ENCODE results near the gene ZFAND4. TPM values are rescaled to one million over a fixed set of nuclear protein-coding genes. Genes with fewer than 3 reads are reported as not detected.

The ZFAND4 gene
- total RNA-seq, 1 experiment from 2014 or later = 17.2 TPM

DNA sequence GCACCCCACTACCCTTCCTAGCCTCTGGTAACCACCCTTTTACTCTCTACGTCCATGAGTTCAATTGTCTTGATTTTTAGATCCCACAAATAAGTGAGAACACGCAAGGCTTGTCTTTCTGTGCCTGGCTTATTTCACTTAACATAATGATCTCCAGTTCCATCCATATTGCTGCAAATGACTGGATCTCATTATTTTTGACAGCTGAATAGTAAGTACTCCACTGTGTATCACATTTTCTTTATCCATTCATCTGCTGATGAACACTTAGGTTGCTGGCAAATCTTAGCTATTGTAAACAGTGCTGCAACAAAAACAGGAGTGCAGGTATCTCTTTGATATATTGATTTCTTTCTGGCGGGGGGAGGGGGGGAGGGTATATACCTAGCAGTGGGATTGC lies 106.2 kb downstream of the ZFAND4 start:
- TF ChIP-seq, protein P1, sequence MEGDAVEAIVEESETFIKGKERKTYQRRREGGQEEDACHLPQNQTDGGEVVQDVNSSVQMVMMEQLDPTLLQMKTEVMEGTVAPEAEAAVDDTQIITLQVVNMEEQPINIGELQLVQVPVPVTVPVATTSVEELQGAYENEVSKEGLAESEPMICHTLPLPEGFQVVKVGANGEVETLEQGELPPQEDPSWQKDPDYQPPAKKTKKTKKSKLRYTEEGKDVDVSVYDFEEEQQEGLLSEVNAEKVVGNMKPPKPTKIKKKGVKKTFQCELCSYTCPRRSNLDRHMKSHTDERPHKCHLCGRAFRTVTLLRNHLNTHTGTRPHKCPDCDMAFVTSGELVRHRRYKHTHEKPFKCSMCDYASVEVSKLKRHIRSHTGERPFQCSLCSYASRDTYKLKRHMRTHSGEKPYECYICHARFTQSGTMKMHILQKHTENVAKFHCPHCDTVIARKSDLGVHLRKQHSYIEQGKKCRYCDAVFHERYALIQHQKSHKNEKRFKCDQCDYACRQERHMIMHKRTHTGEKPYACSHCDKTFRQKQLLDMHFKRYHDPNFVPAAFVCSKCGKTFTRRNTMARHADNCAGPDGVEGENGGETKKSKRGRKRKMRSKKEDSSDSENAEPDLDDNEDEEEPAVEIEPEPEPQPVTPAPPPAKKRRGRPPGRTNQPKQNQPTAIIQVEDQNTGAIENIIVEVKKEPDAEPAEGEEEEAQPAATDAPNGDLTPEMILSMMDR (conservative IDR thresholded peaks at IDR 0.05) = no peak
- Histone ChIP-seq H3K79me2 (ENCODE audit: insufficient read depth, low read length) (no peaks in the 10 kb centered on the region), H3K27me3 (ENCODE audit: insufficient read depth, low read length) (no peaks in the 10 kb centered on the region), H2BK15ac (ENCODE audit: low read depth, low read length) (no peak overlapping the region), H3K56ac (ENCODE audit: insufficient read length, low read depth, low read length) (no peak overlapping the region), H3K9me3 (ENCODE audit: control insufficient read depth, low read depth, low read length) (no peaks in the 10 kb centered on the region), H3K79me1 (ENCODE audit: insufficient read depth, low read depth, low read length, poor library complexity, severe bottlenecking) (no peaks in the 10 kb centered on the region), H4K5ac (ENCODE audit: insufficient read length, low read depth, low read length) (no peak overlapping the region), H3K4ac (ENCODE audit: low read depth, low read length) (no peak overlapping the region), H2BK20ac (ENCODE audit: low read depth, low read length, poor library complexity, severe bottlenecking) (no peak overlapping the region), H3K27ac (ENCODE audit: insufficient read length, low read depth, low read length) (no peak overlapping the region), H3K14ac (ENCODE audit: insufficient read depth, low read length) (no peak overlapping the region), H2BK12ac (ENCODE audit: insufficient read length, low read depth, low read length) (no peak overlapping the region), H3K23me2 (ENCODE audit: insufficient read length, low read depth, low read length, poor library complexity, severe bottlenecking) (no peaks in the 10 kb centered on the region), H4K8ac (replicated peaks; ENCODE audit: insufficient read length, low read depth, low read length) (no peak overlapping the region), H3K23ac (ENCODE audit: insufficient read length, low read depth, low read length) (no peak overlapping the region), H2BK5ac (ENCODE audit: insufficient read length, low read length) (no peak overlapping the region), H2AFZ (ENCODE audit: low read length) (no peak overlapping the region), H3T11ph (ENCODE audit: low read length) (no peak overlapping the region), H3K4me2 (ENCODE audit: insufficient read depth, insufficient read length, low read length) (no peak overlapping the region), H3K4me1 (ENCODE audit: insufficient read depth, low read length) (no peaks in the 10 kb centered on the region), H2AK5ac (ENCODE audit: insufficient read length, low read length) (no peak overlapping the region), H2BK120ac (ENCODE audit: low read depth, low read length, poor library complexity, severe bottlenecking) (no peak overlapping the region), H4K20me1 (ENCODE audit: control insufficient read depth, insufficient read depth, insufficient read length) (no peaks in the 10 kb centered on the region), H3K9ac (ENCODE audit: extremely low read depth, insufficient read length, low read length) (no peak overlapping the region), H4K91ac (ENCODE audit: insufficient read length, low read depth, low read length) (no peak overlapping the region), H3K18ac (ENCODE audit: insufficient read length, low read depth, low read length) (no peak overlapping the region)
- Mint-ChIP-seq H3K9me3 (0 out of 5 replicates have a peak, but pooled peaks cover 0 to 2% of the 10 kb centered on the region in 2 experiments), H3K27me3 (ENCODE audit: low read depth) (no peaks in the 10 kb centered on the region), H3K4me3 (no peak overlapping the region; a peak in 1 of 5 replicates), H3K36me3 (ENCODE audit: insufficient read depth in 1 of 3, low read depth in 3 of 3) (peaks cover 0 to 9% (median 7%) of the 10 kb centered on the region in 3 experiments; a peak in 3 of 7 replicates), H3K4me1 (peaks cover 5 to 7% of the 10 kb centered on the region in 2 experiments), H3K27ac (no peak overlapping the region)
- no CpG with 5 or more reads among the region's 3 CpGs for WGBS (ENCODE audit: extremely low coverage, insufficient read length, low lambda C conversion rate)
- no peak for DNase-seq

Other genes with a start within 250 kb of the ZFAND4 start
- 36.7 and 38.5 TPM in 2 replicates for gene WASHC2C, start 54.5 kb upstream of the ZFAND4 start, total RNA-seq (2021)
- 15.9 and 20.4 TPM in 2 replicates for gene AGAP4, start 174.7 kb upstream of the ZFAND4 start, total RNA-seq (2021)

Measured in H9 (cell line).